Endothelial cell of umbilical vein (primary cell): ENCODE data around the gene ANKRD31. TPM values are rescaled to one million over a fixed set of nuclear protein-coding genes. Genes with fewer than 3 reads are reported as not detected.

Source experiments
- BruUV-seq: library from RNA; stranded (reverse); fragments of 400-500 nt; replicated peaks from 2 replicates; lab custom pipeline; 2021; lab: Mats Ljungman, UMichigan
- CTCF ChIA-PET: fragments of 300-600, 350-600 bp; sonication (Branson Sonifier 250); formaldehyde crosslinking; loops from one replicate; lab custom pipeline; 2021; ENCODE audit warnings: antibody characterized with exemption, inconsistent platforms; lab: Charles Lee
- POLR2A ChIA-PET: fragments of 300-600, 350-600 bp; sonication (Branson Sonifier 250); formaldehyde crosslinking; loops from one replicate; lab custom pipeline; 2021; ENCODE audit warnings: antibody characterized with exemption, inconsistent platforms; lab: Charles Lee
- DNase-seq: peaks from one replicate; pipeline ENCODE4 v3.0.0-alpha.2; 2011; ENCODE audit warnings: low read depth, low spot score
- FAIRE-seq: peaks from 2 replicates; lab custom pipeline; 2011; peaks lifted over from hg19 to GRCh38; lab: Jason Lieb, UNC
- H2AFZ ChIP-seq: 2 replicates; pipeline ENCODE4 v1.6.0; 2012; ENCODE audit warnings: low read depth, low read length, control low read depth, inconsistent platforms
- H3K27ac ChIP-seq: 2 replicates; pipeline ENCODE4 v1.5.1; 2011; ENCODE audit warnings: low read depth, mild to moderate bottlenecking, control low read depth, low read length, moderate library complexity; ENCODE audit not compliant: insufficient read depth
- H3K27me3 ChIP-seq, 2 experiments: 2 replicates each; pipeline versions ENCODE4 v1.6.0 to v1.6.1; 2011; ENCODE audit warnings: low read length in 2 of 2, mixed read lengths in 1 of 2; ENCODE audit not compliant: control insufficient read depth in 2 of 2, insufficient read depth in 2 of 2
- H3K36me3 ChIP-seq, 2 experiments: 2 replicates in 1 of 2; 3 replicates in 1 of 2; pipeline ENCODE4 v1.5.1; 2011; ENCODE audit warnings: low read length in 2 of 2, mild to moderate bottlenecking in 1 of 2, moderate library complexity in 1 of 2; ENCODE audit not compliant: control insufficient read depth in 2 of 2, insufficient read depth in 2 of 2; ENCODE audit errors: extremely low read depth in 1 of 2
- H3K4me1 ChIP-seq: 3 replicates; pipeline ENCODE4 v1.5.1; 2011; ENCODE audit warnings: mild to moderate bottlenecking, low read length; ENCODE audit not compliant: control insufficient read depth, insufficient read depth; ENCODE audit errors: extremely low read depth
- H3K4me2 ChIP-seq: 2 replicates; pipeline ENCODE4 v1.6.1; 2011; ENCODE audit warnings: low read length, control low read depth, mixed read lengths; ENCODE audit not compliant: insufficient read depth
- H3K4me3 ChIP-seq, 3 experiments: fragments of 200-600 bp in 1 of 3; sonication (generic), shearing (Covaris generic) in 1 of 3; replicated peaks in 1 of 3; 2 replicates each; pipeline ENCODE4 v1.5.1; 2011 to 2016; ENCODE audit warnings: control low read depth in 3 of 3, low read length in 3 of 3, mild to moderate bottlenecking in 2 of 3, inconsistent platforms in 1 of 3, low read depth in 1 of 3, moderate library complexity in 1 of 3; ENCODE audit not compliant: insufficient read depth in 1 of 3
- H3K79me2 ChIP-seq: 2 replicates; pipeline ENCODE4 v1.6.0; 2012; ENCODE audit warnings: low read length, inconsistent platforms; ENCODE audit not compliant: control insufficient read depth, insufficient read depth
- H3K9ac ChIP-seq: replicated peaks from 2 replicates; pipeline ENCODE3; 2011; ENCODE audit warnings: low read length, control low read depth; ENCODE audit not compliant: insufficient read depth; ENCODE audit errors: extremely low read depth
- H3K9me1 ChIP-seq: replicated peaks from 3 replicates; pipeline ENCODE4 v1.6.0; 2011; ENCODE audit warnings: mild to moderate bottlenecking, low read length; ENCODE audit not compliant: control insufficient read depth, insufficient read depth; ENCODE audit errors: extremely low read depth
- H3K9me3 ChIP-seq: replicated peaks from 2 replicates; pipeline ENCODE4 v1.5.1; 2012; ENCODE audit warnings: low read length, inconsistent platforms; ENCODE audit not compliant: control insufficient read depth, insufficient read depth
- H4K20me1 ChIP-seq: replicated peaks from 2 replicates; pipeline ENCODE3; 2011; ENCODE audit warnings: mild to moderate bottlenecking, low read length; ENCODE audit not compliant: control insufficient read depth, insufficient read depth; ENCODE audit errors: extremely low read depth
- CTCF ChIP-seq, 2 donors: IDR thresholded peaks; 1 replicate in 1 of 2; 2 replicates in 1 of 2; pipeline ENCODE4 v1.5.1; 2011; ENCODE audit warnings: low read length in 2 of 2, mild to moderate bottlenecking in 2 of 2, moderate library complexity in 2 of 2, control low read depth in 1 of 2, inconsistent platforms in 1 of 2, low read depth in 1 of 2; ENCODE audit not compliant: insufficient read depth in 1 of 2; ENCODE audit errors: extremely low read depth in 1 of 2
- EZH2 ChIP-seq: IDR thresholded peaks from 2 replicates; pipeline ENCODE4 v1.6.1; 2012; ENCODE audit warnings: borderline replicate concordance, low read depth, mild to moderate bottlenecking, moderate library complexity, low read length, inconsistent platforms; ENCODE audit not compliant: severe bottlenecking
- FOS ChIP-seq: IDR thresholded peaks from 2 replicates; pipeline ENCODE4 v1.6.1; 2011; ENCODE audit warnings: mild to moderate bottlenecking, low read length, moderate library complexity, borderline replicate concordance; ENCODE audit not compliant: insufficient read depth
- GATA2 ChIP-seq: IDR thresholded peaks from 2 replicates; pipeline ENCODE4 v1.7.0; 2011; ENCODE audit warnings: low read depth, mild to moderate bottlenecking, moderate library complexity, mixed read lengths, low read length; ENCODE audit not compliant: insufficient read length, insufficient read depth
- JUN ChIP-seq: IDR thresholded peaks from 2 replicates; pipeline ENCODE4 v1.6.1; 2011; ENCODE audit warnings: borderline replicate concordance, low read depth; ENCODE audit not compliant: insufficient read length, insufficient read depth
- MAX ChIP-seq: IDR thresholded peaks from 2 replicates; pipeline ENCODE4 v1.6.1; 2011; ENCODE audit not compliant: insufficient read depth, insufficient read length
- MYC ChIP-seq: IDR thresholded peaks from one replicate; pipeline ENCODE4 v1.6.1; 2011; ENCODE audit warnings: mild to moderate bottlenecking, low read depth, low read length
- POLR2A ChIP-seq: IDR thresholded peaks from 2 replicates; pipeline ENCODE4 v1.6.1; 2012; ENCODE audit warnings: low read depth, mild to moderate bottlenecking, control low read depth, low read length
- POLR2AphosphoS5 ChIP-seq: IDR thresholded peaks from 2 replicates; pipeline ENCODE4 v1.6.1; 2012; ENCODE audit warnings: low read depth, mild to moderate bottlenecking, control low read depth, low read length, moderate library complexity; ENCODE audit not compliant: insufficient read depth
- dilution Hi-C: fragments of 300-500 bp; cut with MboI; formaldehyde crosslinking; loops from one replicate; pipeline ENCODE4 v1.15.0; 2019; ENCODE audit warnings: low sequenced_read_pairs; ENCODE audit not compliant: extremely low pct_ligation_motif_present
- intact Hi-C: fragments of 100-400 bp; cut with micrococcal nuclease; formaldehyde crosslinking; loops from one replicate; pipeline ENCODE4 v1.10.0; 2022
- polyA plus RNA-seq, 4 experiments: library from polyadenylated mRNA; depleted of rRNA in 3 of 4; stranded (reverse) in 3 of 4; unstranded in 1 of 4; fragments of >200 nt; gene quantifications; 2 replicates each; pipeline versions ENCODE4 v1.2.1 to v1.2.3, GENCODE V29; 2011 to 2012; ENCODE audit warnings: missing spikeins in 1 of 4
- total RNA-seq: library from RNA; stranded (reverse); gene quantifications from 2 replicates; pipeline ENCODE4 v1.2.3, GENCODE V29; 2021

ANKRD31 gene
- total and polyA plus RNA-seq, 2 donors (not counting 3 experiments of a cell fraction or from before 2014, with no cell fraction given) = not detected

GRCh38 chr5:75152860-75153259 is 83.8 kb downstream of the ANKRD31 start:
- H3K36me3 ChIP-seq = no peaks in the 10 kb centered on the region
- no peaks in the 10 kb centered on the region for H3K9me1 ChIP-seq
- DNase-seq (no peak), FAIRE-seq (no peak)
- intact Hi-C loops = no loop called here
- BruUV-seq = no TSS peak
- no peak for TF ChIP-seq EZH2
- no peak for TF ChIP-seq MAX
- no peak for TF ChIP-seq GATA2
- no peak for TF ChIP-seq JUN
- TF ChIP-seq POLR2A = no peak
- TF ChIP-seq FOS = no peak
- no peak for TF ChIP-seq POLR2AphosphoS5
- TF ChIP-seq MYC = no peak
- no peak for TF ChIP-seq CTCF (IDR thresholded peaks at IDR 0.05; ENCODE audit: extremely low read depth in 1 of 2, insufficient read depth in 1 of 2, low read depth in 1 of 2, low read length in 2 of 2)
- no peaks in the 10 kb centered on the region for H3K79me2 ChIP-seq
- H3K4me1 ChIP-seq = no peaks in the 10 kb centered on the region
- H3K9me3 ChIP-seq = no peaks in the 10 kb centered on the region
- H3K4me3 ChIP-seq = no peak overlapping the region
- dilution Hi-C loops = no loop called here
- peaks cover 0 to 7% of the 10 kb centered on the region in 2 experiments for H3K27me3 ChIP-seq
- H3K9ac ChIP-seq = no peak overlapping the region
- H2AFZ ChIP-seq = no peak overlapping the region
- H3K27ac ChIP-seq = no peak overlapping the region
- H3K4me2 ChIP-seq = no peak overlapping the region
- ChIA-PET CTCF (no interaction called here), POLR2A (no interaction called here)
- no peaks in the 10 kb centered on the region for H4K20me1 ChIP-seq
